Neural progenitor cell (in vitro differentiated cells): Measurements from ENCODE around the gene ZNF511. TPM values are rescaled to one million over a fixed set of nuclear protein-coding genes. Genes with fewer than 3 reads are reported as not detected.

Experiments used
- DNase-seq: peaks from one replicate; pipeline ENCODE4 v3.0.0-alpha.2; 2016; ENCODE audit warnings: low spot score
- H2AFZ ChIP-seq: fragments of 200-600 bp; sonication (generic); replicated peaks from 2 replicates; pipeline ENCODE4 v1.6.1; 2016; ENCODE audit warnings: antibody characterized with exemption
- H3F3A ChIP-seq: fragments of 200-600 bp; sonication (generic); 2 replicates; pipeline ENCODE4 v1.6.1; 2016; ENCODE audit warnings: antibody characterized with exemption, low read depth
- H3K27ac ChIP-seq: fragments of 200-600 bp; sonication (generic); 2 replicates; pipeline ENCODE4 v1.5.1; 2016; ENCODE audit warnings: mild to moderate bottlenecking
- H3K27me3 ChIP-seq: fragments of 200-600 bp; sonication (generic); 2 replicates; pipeline ENCODE4 v1.6.1; 2016; ENCODE audit warnings: mild to moderate bottlenecking, moderate library complexity
- H3K36me3 ChIP-seq: fragments of 200-600 bp; sonication (generic); 2 replicates; pipeline ENCODE4 v1.5.1; 2016
- H3K4me1 ChIP-seq: fragments of 200-600 bp; sonication (generic); 2 replicates; pipeline ENCODE4 v1.6.1; 2016; ENCODE audit warnings: mixed run types
- H3K4me2 ChIP-seq: fragments of 200-600 bp; sonication (generic); 2 replicates; pipeline ENCODE4 v1.6.1; 2016
- H3K4me3 ChIP-seq: fragments of 200-600 bp; sonication (generic); 2 replicates; pipeline ENCODE4 v1.5.1; 2016
- H3K79me2 ChIP-seq: fragments of 200-600 bp; sonication (generic); 2 replicates; pipeline ENCODE4 v1.6.1; 2016; ENCODE audit warnings: low read depth
- H3K9ac ChIP-seq: fragments of 200-600 bp; sonication (generic); 2 replicates; pipeline ENCODE4 v1.6.1; 2016
- H3K9me3 ChIP-seq: fragments of 200-600 bp; sonication (generic); 2 replicates; pipeline ENCODE4 v1.5.1; 2016; ENCODE audit warnings: low read depth
- H4K20me1 ChIP-seq: fragments of 200-600 bp; sonication (generic); 2 replicates; pipeline ENCODE4 v1.6.1; 2016; ENCODE audit warnings: low read depth
- H3K27ac Mint-ChIP-seq: 3 replicates; pipeline ENCODE4 v1.8.0; 2021; ENCODE audit warnings: mixed read lengths
- H3K27me3 Mint-ChIP-seq: 2 replicates; pipeline ENCODE4 v1.8.0; 2022; ENCODE audit warnings: low read depth, mild to moderate bottlenecking, inconsistent platforms, moderate library complexity, mixed read lengths; ENCODE audit not compliant: insufficient read depth
- H3K36me3 Mint-ChIP-seq: 3 replicates; pipeline ENCODE4 v1.8.0; 2021; ENCODE audit warnings: mixed read lengths
- H3K4me1 Mint-ChIP-seq: 3 replicates; pipeline ENCODE4 v1.8.0; 2021; ENCODE audit warnings: mixed read lengths
- H3K4me3 Mint-ChIP-seq: 3 replicates; pipeline ENCODE4 v1.8.0; 2021; ENCODE audit warnings: mild to moderate bottlenecking, moderate library complexity, mixed read lengths
- H3K9me3 Mint-ChIP-seq: 3 replicates; pipeline ENCODE4 v1.8.0; 2020; ENCODE audit warnings: mixed read lengths
- EZH2 ChIP-seq: fragments of 200-600 bp; sonication (generic); IDR thresholded peaks from 2 replicates; pipeline ENCODE4 v1.6.1; 2017; ENCODE audit warnings: antibody characterized with exemption, mild to moderate bottlenecking, moderate library complexity
- EZH2phosphoT487 ChIP-seq: fragments of 200-600 bp; sonication (generic); IDR thresholded peaks from 2 replicates; pipeline ENCODE4 v1.6.1; 2017; ENCODE audit warnings: antibody characterized with exemption
- total RNA-seq: library from RNA; depleted of rRNA; stranded (reverse); fragments of >200 nt; gene quantifications from 2 replicates; pipeline ENCODE4 v1.2.3, GENCODE V29; 2015; ENCODE audit warnings: low replicate concordance
- TF ChIP-seq, protein P1 (sequence below): fragments of 200-600 bp; sonication (generic); IDR thresholded peaks from 2 replicates; pipeline ENCODE4 v1.5.1; 2017; ENCODE audit warnings: antibody characterized with exemption, mild to moderate bottlenecking

ZNF511 gene
- total RNA-seq, 1 donor from 2014 or later = 44.4 TPM

GRCh38 chr10:133311570-133311969 lies 2.9 kb downstream of the ZNF511 start:
- peaks cover 12% of the 10 kb centered on the region for H3K36me3 Mint-ChIP-seq
- no peak overlapping the region for H3K4me2 ChIP-seq
- H3K4me1 Mint-ChIP-seq = peaks cover 21% of the 10 kb centered on the region
- peaks cover 9% of the 10 kb centered on the region for H3K27me3 Mint-ChIP-seq
- H3K27me3 ChIP-seq = no peaks in the 10 kb centered on the region
- H3K36me3 ChIP-seq = no peaks in the 10 kb centered on the region
- H3K9me3 ChIP-seq = no peaks in the 10 kb centered on the region
- H3K4me3 ChIP-seq = no peak overlapping the region
- peaks cover 20% of the 10 kb centered on the region for H3K79me2 ChIP-seq
- DNase-seq = no peak
- H3K27ac Mint-ChIP-seq = no peak overlapping the region
- peaks cover 8% of the 10 kb centered on the region for H3F3A ChIP-seq
- H3K9me3 Mint-ChIP-seq = no peaks in the 10 kb centered on the region
- H3K27ac ChIP-seq = no peak overlapping the region
- H4K20me1 ChIP-seq = peaks cover 26% of the 10 kb centered on the region
- H3K4me3 Mint-ChIP-seq = no peak overlapping the region
- TF ChIP-seq EZH2phosphoT487 = no peak
- H3K9ac ChIP-seq = no peak overlapping the region
- H2AFZ ChIP-seq = no peak overlapping the region
- peaks cover 6% of the 10 kb centered on the region for H3K4me1 ChIP-seq

DNA sequence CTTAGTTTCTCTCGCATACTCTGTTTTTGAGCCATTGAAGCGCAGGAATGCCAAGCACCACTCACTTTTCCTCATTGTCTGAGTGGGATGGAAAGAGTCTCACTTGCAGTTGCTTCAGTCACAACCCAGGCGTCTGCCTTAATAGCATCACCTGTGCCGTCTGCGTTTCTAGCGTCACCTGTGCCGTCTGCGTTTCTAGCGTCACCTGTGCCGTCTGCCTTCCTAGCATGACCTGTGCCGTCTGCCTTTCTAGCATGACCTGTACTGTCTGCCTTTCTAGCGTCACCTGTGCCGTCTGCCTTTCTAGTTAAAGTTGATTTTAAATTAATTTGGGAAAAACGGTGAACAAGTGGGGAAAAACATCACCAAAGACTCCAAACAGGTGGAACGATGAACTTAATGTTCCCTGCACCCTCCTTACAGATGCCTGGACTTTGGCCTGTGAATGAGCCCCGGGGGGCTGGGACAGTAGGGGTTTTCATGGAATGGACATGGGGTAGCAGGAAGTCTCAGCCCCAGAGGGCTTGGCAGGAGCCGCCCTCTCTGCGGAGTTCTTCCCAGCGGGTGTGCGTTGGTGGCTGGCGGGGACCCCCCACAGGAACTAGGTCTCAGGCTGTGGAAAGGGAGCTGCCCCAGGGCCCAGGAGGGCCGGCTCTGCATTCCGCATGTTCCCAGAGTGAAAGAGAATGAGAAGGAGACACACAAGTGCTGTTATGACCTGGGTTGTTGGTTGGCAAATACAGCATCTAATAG lies 3.5 kb downstream of the ZNF511 start:
- Mint-ChIP-seq H3K27ac (no peak overlapping the region), H3K4me3 (no peak overlapping the region)
- H3K4me3 ChIP-seq = no peak overlapping the region

DNA sequence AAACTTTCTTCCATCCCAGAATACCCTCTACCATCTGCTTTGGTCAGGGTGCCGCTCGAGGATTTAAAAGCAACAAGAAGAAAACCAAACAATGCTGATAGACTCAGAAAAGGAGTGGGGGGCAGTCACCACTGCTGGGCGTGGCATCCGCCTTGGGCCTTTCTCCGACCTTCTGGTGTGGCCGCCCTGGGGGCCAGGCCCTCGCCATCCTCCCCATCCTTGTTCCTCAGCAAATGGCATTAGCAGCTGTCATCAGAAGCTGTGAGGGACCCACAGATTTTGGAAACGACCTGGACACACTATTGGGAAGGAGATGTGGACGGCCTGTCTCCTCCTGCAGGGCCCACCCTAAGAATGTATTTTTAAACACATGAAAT lies 4.0 kb downstream of the ZNF511 start:
- H3K79me2 ChIP-seq = peaks cover 8% of the 10 kb centered on the region
- no peak overlapping the region for H3K27ac ChIP-seq
- no peaks in the 10 kb centered on the region for H3K9me3 ChIP-seq
- no peak overlapping the region for H3K4me3 Mint-ChIP-seq
- no peaks in the 10 kb centered on the region for H3K36me3 ChIP-seq
- TF ChIP-seq EZH2 = no peak
- no peak for DNase-seq
- H3K27ac Mint-ChIP-seq = no peak overlapping the region
- H3K4me3 ChIP-seq = no peak overlapping the region
- H2AFZ ChIP-seq = no peak overlapping the region
- H3K4me1 ChIP-seq = peaks cover 1% of the 10 kb centered on the region
- no peak overlapping the region for H3K9ac ChIP-seq
- H3K27me3 ChIP-seq = no peaks in the 10 kb centered on the region
- no peak overlapping the region for H3K4me2 ChIP-seq
- peaks cover 8% of the 10 kb centered on the region for H3F3A ChIP-seq
- H3K36me3 Mint-ChIP-seq = peaks cover 12% of the 10 kb centered on the region
- H4K20me1 ChIP-seq = peaks cover 15% of the 10 kb centered on the region
- peaks cover 11% of the 10 kb centered on the region for H3K4me1 Mint-ChIP-seq
- peaks cover 5% of the 10 kb centered on the region for H3K27me3 Mint-ChIP-seq
- H3K9me3 Mint-ChIP-seq = no peaks in the 10 kb centered on the region

More for the DNA sequence above, 3.5 kb downstream of the ZNF511 start:
- Histone ChIP-seq H3K79me2 (peaks cover 14% of the 10 kb centered on the region), H4K20me1 (peaks cover 21% of the 10 kb centered on the region), H3K9ac (no peak overlapping the region), H3K4me2 (no peak overlapping the region), H2AFZ (no peak overlapping the region), H3K27me3 (no peaks in the 10 kb centered on the region), H3K9me3 (no peaks in the 10 kb centered on the region), H3K36me3 (no peaks in the 10 kb centered on the region), H3K27ac (no peak overlapping the region), H3K4me1 (peaks cover 6% of the 10 kb centered on the region), H3F3A (peaks cover 8% of the 10 kb centered on the region)
- H3K36me3 Mint-ChIP-seq = peaks cover 12% of the 10 kb centered on the region
- DNase-seq = no peak
- H3K4me1 Mint-ChIP-seq = peaks cover 16% of the 10 kb centered on the region
- peaks cover 7% of the 10 kb centered on the region for H3K27me3 Mint-ChIP-seq
- no peak for TF ChIP-seq EZH2phosphoT487
- TF ChIP-seq EZH2 = no peak
- TF ChIP-seq, protein P1, sequence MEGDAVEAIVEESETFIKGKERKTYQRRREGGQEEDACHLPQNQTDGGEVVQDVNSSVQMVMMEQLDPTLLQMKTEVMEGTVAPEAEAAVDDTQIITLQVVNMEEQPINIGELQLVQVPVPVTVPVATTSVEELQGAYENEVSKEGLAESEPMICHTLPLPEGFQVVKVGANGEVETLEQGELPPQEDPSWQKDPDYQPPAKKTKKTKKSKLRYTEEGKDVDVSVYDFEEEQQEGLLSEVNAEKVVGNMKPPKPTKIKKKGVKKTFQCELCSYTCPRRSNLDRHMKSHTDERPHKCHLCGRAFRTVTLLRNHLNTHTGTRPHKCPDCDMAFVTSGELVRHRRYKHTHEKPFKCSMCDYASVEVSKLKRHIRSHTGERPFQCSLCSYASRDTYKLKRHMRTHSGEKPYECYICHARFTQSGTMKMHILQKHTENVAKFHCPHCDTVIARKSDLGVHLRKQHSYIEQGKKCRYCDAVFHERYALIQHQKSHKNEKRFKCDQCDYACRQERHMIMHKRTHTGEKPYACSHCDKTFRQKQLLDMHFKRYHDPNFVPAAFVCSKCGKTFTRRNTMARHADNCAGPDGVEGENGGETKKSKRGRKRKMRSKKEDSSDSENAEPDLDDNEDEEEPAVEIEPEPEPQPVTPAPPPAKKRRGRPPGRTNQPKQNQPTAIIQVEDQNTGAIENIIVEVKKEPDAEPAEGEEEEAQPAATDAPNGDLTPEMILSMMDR = no peak
- H3K9me3 Mint-ChIP-seq = no peaks in the 10 kb centered on the region

DNA sequence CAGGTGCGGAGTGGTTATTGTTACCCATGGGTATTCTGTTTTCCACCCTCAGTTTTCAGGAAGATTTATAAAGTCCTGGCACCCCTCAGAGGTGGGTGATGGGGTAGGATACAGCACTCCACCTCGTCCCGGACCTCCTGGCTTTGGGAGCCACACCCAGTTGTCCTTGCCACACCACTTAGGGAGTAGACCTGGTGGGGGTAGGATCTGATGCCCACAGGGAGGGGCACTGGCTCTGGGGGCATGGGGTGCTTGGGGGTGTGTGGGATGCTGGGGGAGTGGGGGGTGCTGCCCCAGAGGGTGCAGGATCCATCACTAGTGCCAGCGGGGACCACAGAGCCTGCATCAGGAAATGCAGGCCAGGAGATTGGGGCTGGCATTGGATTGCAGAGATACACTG lies 4.5 kb downstream of the ZNF511 start:
- Histone ChIP-seq H3F3A (peaks cover 5% of the 10 kb centered on the region), H3K4me3 (no peak overlapping the region), H3K36me3 (no peaks in the 10 kb centered on the region), H3K27ac (no peak overlapping the region), H3K9ac (no peak overlapping the region), H3K9me3 (no peaks in the 10 kb centered on the region), H3K79me2 (peaks cover 4% of the 10 kb centered on the region), H2AFZ (no peak overlapping the region), H3K4me2 (no peak overlapping the region), H3K4me1 (no peaks in the 10 kb centered on the region), H4K20me1 (peaks cover 11% of the 10 kb centered on the region), H3K27me3 (no peaks in the 10 kb centered on the region)
- no peak for TF ChIP-seq EZH2
- H3K27ac Mint-ChIP-seq = no peak overlapping the region
- peaks cover 7% of the 10 kb centered on the region for H3K4me1 Mint-ChIP-seq
- no peak for DNase-seq
- peaks cover 11% of the 10 kb centered on the region for H3K36me3 Mint-ChIP-seq
- no peak overlapping the region for H3K4me3 Mint-ChIP-seq
- H3K27me3 Mint-ChIP-seq = peaks cover under 1% of the 10 kb centered on the region
- no peaks in the 10 kb centered on the region for H3K9me3 Mint-ChIP-seq
